Esophagus squamous epithelium (tissue), 5 donors: ENCODE data around the gene SELENOP. TPM values are rescaled to one million over a fixed set of nuclear protein-coding genes. Genes with fewer than 3 reads are reported as not detected.

Experiments
- DNase-seq: peaks from one replicate; lab custom pipeline; 2025; lab: John Stamatoyannopoulos, UW
- H3K27ac ChIP-seq, 4 donors: fragments of 200-600 bp; sonication (generic); one replicate each; pipeline ENCODE4 v1.5.1; 2016 to 2019; ENCODE audit warnings: mild to moderate bottlenecking in 1 of 4
- H3K27me3 ChIP-seq, 4 donors: fragments of 200-600 bp; sonication (generic); 1 replicate in 3 of 4; 2 replicates in 1 of 4; pipeline versions ENCODE4 v1.5.1 to v1.6.0; 2017 to 2021; ENCODE audit warnings: antibody characterized with exemption in 1 of 4
- H3K36me3 ChIP-seq, 3 donors: fragments of 200-600 bp; sonication (generic); one replicate each; pipeline ENCODE4 v1.5.1; 2016 to 2019
- H3K4me1 ChIP-seq, 3 donors: fragments of 200-600 bp; sonication (generic); one replicate each; pipeline ENCODE4 v1.5.1; 2017 to 2019
- H3K4me3 ChIP-seq, 4 donors: fragments of 200-600 bp; sonication (generic); 1 replicate in 3 of 4; 2 replicates in 1 of 4; pipeline ENCODE4 v1.5.1; 2016 to 2019; ENCODE audit warnings: mild to moderate bottlenecking in 2 of 4, moderate library complexity in 1 of 4
- H3K9me3 ChIP-seq, 3 donors: fragments of 200-600 bp; sonication (generic); one replicate each; pipeline ENCODE4 v1.5.1; 2016 to 2019
- CTCF ChIP-seq, 6 experiments: fragments of 450-650 bp in 4 of 6; fragments of 200-600 bp in 2 of 6; sonication (generic) in 2 of 6; IDR thresholded peaks; one replicate each; pipeline ENCODE4 v1.5.1; 2016 to 2019; ENCODE audit warnings: antibody characterized with exemption in 6 of 6, mild to moderate bottlenecking in 4 of 6, moderate library complexity in 4 of 6
- POLR2A ChIP-seq, 4 donors: fragments of 450-650 bp; IDR thresholded peaks; one replicate each; pipeline ENCODE4 v1.6.1; 2017; ENCODE audit warnings: antibody characterized with exemption in 4 of 4, mild to moderate bottlenecking in 4 of 4, moderate library complexity in 3 of 4
- WGBS, 2 donors: methylation state at CpG; one replicate each; pipeline ENCODE4 v1.1.5; 2018; 5-methylcytosine and 5-hydroxymethylcytosine counted together
- intact Hi-C: fragments of 100-400 bp; cut with DNase I; formaldehyde crosslinking; loops from one replicate; pipeline ENCODE4 v1.15.0; 2022
- total RNA-seq, 4 donors: library from RNA; depleted of rRNA; stranded (reverse); fragments of >200 nt; gene quantifications; one replicate each; pipeline ENCODE4 v1.1.0, GENCODE V29; 2016
- donor health status: DM: yes; HTN: yes; CAD: no.

Gene SELENOP
- total RNA-seq, 4 donors from 2014 or later, result 74.7 to 381 (median 211) TPM

- no peak for DNase-seq
- Histone ChIP-seq H3K27ac (no peak overlapping the region), H3K4me3 (no peak overlapping the region), H3K36me3 (no peaks in the 10 kb centered on the region), H3K4me1 (peaks cover 0 to 38% (median 9%) of the 10 kb centered on the region in 3 donors), H3K27me3 (no peaks in the 10 kb centered on the region), H3K9me3 (no peaks in the 10 kb centered on the region)
- no peak for TF ChIP-seq CTCF (IDR thresholded peaks at IDR 0.05)
- no peak for TF ChIP-seq POLR2A (IDR thresholded peaks at IDR 0.05)
- WGBS, 2 donors, result 46 to 52% methylated on average over 2 of the region's 2 CpGs
- intact Hi-C loops, result no loop called here
Measured at GRCh38 chr5:42826757-42827515, 15.2 kb upstream of the SELENOP start.

- H3K4me3 ChIP-seq, result no peak overlapping the region
- no peaks in the 10 kb centered on the region for H3K27me3 ChIP-seq
- no peaks in the 10 kb centered on the region for H3K9me3 ChIP-seq
- H3K27ac ChIP-seq, result no peak overlapping the region
- no peak for TF ChIP-seq CTCF (IDR thresholded peaks at IDR 0.05)
- no peak for TF ChIP-seq POLR2A (IDR thresholded peaks at IDR 0.05)
- no peak for DNase-seq
- no peaks in the 10 kb centered on the region for H3K36me3 ChIP-seq
- peaks cover 0 to 36% (median 9%) of the 10 kb centered on the region in 3 donors for H3K4me1 ChIP-seq
- intact Hi-C loops, result no loop called here
- 59 to 95% methylated on average over 4 to 9 of the region's 9 CpGs for WGBS, 2 donors
Measured at GRCh38 chr5:42825422-42826148, 13.9 kb upstream of the SELENOP start.

- intact Hi-C loops, result no loop called here
- Histone ChIP-seq H3K27me3 (no peaks in the 10 kb centered on the region), H3K9me3 (no peaks in the 10 kb centered on the region), H3K4me3 (no peak overlapping the region), H3K27ac (no peak overlapping the region), H3K36me3 (no peaks in the 10 kb centered on the region), H3K4me1 (peaks cover 3 to 37% (median 9%) of the 10 kb centered on the region in 3 donors)
- WGBS, 2 donors, result 86 to 89% methylated on average over 7 of the region's 7 CpGs
- TF ChIP-seq CTCF (IDR thresholded peaks at IDR 0.05) (no peak), POLR2A (IDR thresholded peaks at IDR 0.05) (no peak)
- no peak for DNase-seq
Measured at GRCh38 chr5:42824347-42824976, 12.8 kb upstream of the SELENOP start.

- no peak for DNase-seq
- no peak overlapping the region for H3K4me3 ChIP-seq
- intact Hi-C loops, result no loop called here
- TF ChIP-seq CTCF (IDR thresholded peaks at IDR 0.05) (no peak), POLR2A (IDR thresholded peaks at IDR 0.05) (no peak)
- 74 to 80% methylated on average over 2 of the region's 2 CpGs for WGBS, 2 donors
- no peaks in the 10 kb centered on the region for H3K36me3 ChIP-seq
- no peaks in the 10 kb centered on the region for H3K9me3 ChIP-seq
- H3K27ac ChIP-seq, result no peak overlapping the region
- no peaks in the 10 kb centered on the region for H3K27me3 ChIP-seq
- peaks cover 0 to 17% (median 3%) of the 10 kb centered on the region in 3 donors for H3K4me1 ChIP-seq
Measured at GRCh38 chr5:42822548-42822947, 10.9 kb upstream of the SELENOP start.
